T-cell (primary cell): ENCODE data around the gene VSIG2. TPM values are rescaled to one million over a fixed set of nuclear protein-coding genes. Genes with fewer than 3 reads are reported as not detected.

Experiments used
- ATAC-seq, 4 experiments: fragments of 200-7000 bp in 3 of 4; fragments of 150-1000 bp in 1 of 4; cut with Tn5 transposase; replicated peaks in 1 of 4; 1 replicate in 3 of 4; 2 replicates in 1 of 4; pipeline ENCODE4 v1.10.0; 2021; ENCODE audit warnings: moderate library complexity in 3 of 4, mild to moderate bottlenecking in 2 of 4, moderate number of reproducible peaks in 1 of 4
- CTCF ChIA-PET, 2 donors: fragments of 300-600 bp; sonication (Branson Sonifier 250); formaldehyde crosslinking; loops; one replicate each; lab custom pipeline; 2022; ENCODE audit warnings: antibody characterized with exemption in 2 of 2; lab: Charles Lee
- POLR2A ChIA-PET, 2 donors: fragments of 300-600 bp; sonication (Branson Sonifier 250); formaldehyde crosslinking; loops; one replicate each; lab custom pipeline; 2022; ENCODE audit warnings: antibody characterized with exemption in 2 of 2; lab: Charles Lee
- DNase-seq, 35 experiments: peaks; one replicate each; pipeline versions ENCODE4 v3.0.0 to v3.0.0-alpha.2; 2013 to 2023
- H3K27ac ChIP-seq: one replicate; pipeline ENCODE4 v1.5.1; 2013; ENCODE audit warnings: low read length
- H3K27me3 ChIP-seq, 2 experiments: replicated peaks in 1 of 2; 1 replicate in 1 of 2; 2 replicates in 1 of 2; pipeline versions ENCODE4 v1.6.1 to v1.7.0; 2013; ENCODE audit warnings: low read length in 1 of 2, mixed read lengths in 1 of 2; ENCODE audit not compliant: control insufficient read depth in 2 of 2, insufficient read depth in 2 of 2; ENCODE audit errors: extremely low read depth in 1 of 2
- H3K36me3 ChIP-seq, 2 donors: 1 replicate in 1 of 2; 2 replicates in 1 of 2; pipeline versions ENCODE4 v1.6.1 to v1.7.0; 2013; ENCODE audit warnings: low read length in 1 of 2; ENCODE audit not compliant: control insufficient read depth in 2 of 2, insufficient read depth in 1 of 2; ENCODE audit errors: extremely low read depth in 1 of 2
- H3K4me1 ChIP-seq, 2 experiments: 1 replicate in 1 of 2; 2 replicates in 1 of 2; pipeline versions ENCODE4 v1.6.1 to v1.7.0; 2013; ENCODE audit warnings: low read length in 2 of 2, mixed read lengths in 1 of 2; ENCODE audit not compliant: insufficient read depth in 2 of 2, control insufficient read depth in 1 of 2; ENCODE audit errors: extremely low read depth in 1 of 2
- H3K4me3 ChIP-seq, 2 donors: 1 replicate in 1 of 2; 2 replicates in 1 of 2; pipeline versions ENCODE4 v1.5.1 to v1.7.0; 2013; ENCODE audit warnings: mild to moderate bottlenecking in 2 of 2, low read length in 1 of 2, moderate library complexity in 1 of 2; ENCODE audit not compliant: control insufficient read depth in 1 of 2; ENCODE audit errors: extremely low read depth in 1 of 2
- H3K9me3 ChIP-seq: 2 replicates; pipeline ENCODE4 v1.7.0; 2013
- H3K27ac Mint-ChIP-seq, 2 donors: one replicate each; pipeline ENCODE4 v1.8.0; 2020 to 2021; ENCODE audit warnings: mild to moderate bottlenecking in 2 of 2, mixed read lengths in 2 of 2
- H3K27me3 Mint-ChIP-seq, 2 donors: one replicate each; pipeline ENCODE4 v1.8.0; 2021 to 2022; ENCODE audit warnings: mixed read lengths in 2 of 2
- H3K36me3 Mint-ChIP-seq: one replicate; pipeline ENCODE4 v1.8.0; 2021; ENCODE audit warnings: mixed read lengths
- H3K4me1 Mint-ChIP-seq, 3 donors: one replicate each; pipeline ENCODE4 v1.8.0; 2020 to 2022; ENCODE audit warnings: mixed read lengths in 3 of 3, mild to moderate bottlenecking in 1 of 3
- H3K4me3 Mint-ChIP-seq, 3 donors: one replicate each; pipeline ENCODE4 v1.8.0; 2020 to 2022; ENCODE audit warnings: mild to moderate bottlenecking in 3 of 3, mixed read lengths in 3 of 3, moderate library complexity in 3 of 3
- H3K9me3 Mint-ChIP-seq, 3 donors: one replicate each; pipeline ENCODE4 v1.8.0; 2020 to 2022; ENCODE audit warnings: mixed read lengths in 3 of 3
- WGBS: methylation state at CpG from one replicate; pipeline ENCODE4 v1.1.5; 2013; ENCODE audit warnings: missing lambda C conversion rate; ENCODE audit not compliant: insufficient coverage; 5-methylcytosine and 5-hydroxymethylcytosine counted together
- total RNA-seq, 35 experiments: library from RNA in 6 of 35; stranded (reverse) in 6 of 35; fragments of 120-200 nt in 1 of 35; gene quantifications; one replicate each; pipeline versions ENCODE4 v1.2.1 to v1.2.4 and lab custom pipeline; 2013 to 2026

The VSIG2 gene
- total RNA-seq, 5 donors from 2014 or later (not counting 1 experiment from before 2014, with no cell fraction given): 0.66 to 1.6 (median 0.98) TPM

- H3K4me3 ChIP-seq: no peak overlapping the region
- WGBS: 100% methylated on average over 1 of the region's 3 CpGs
- no peak overlapping the region for H3K27ac ChIP-seq
- Mint-ChIP-seq H3K4me3 (no peak overlapping the region), H3K9me3 (no peaks in the 10 kb centered on the region), H3K27me3 (no peaks in the 10 kb centered on the region), H3K36me3 (no peaks in the 10 kb centered on the region), H3K27ac (no peak overlapping the region), H3K4me1 (peaks cover 39 to 48% (median 48%) of the 10 kb centered on the region in 3 donors)
- H3K36me3 ChIP-seq: no peaks in the 10 kb centered on the region
- ChIA-PET POLR2A (interaction anchor here (0.5 to 0.6 kb wide), 2 partner anchors 295 to 310 kb away, joined by 3 read pairs; no protein-coding TSS in a partner anchor), CTCF (interaction anchor here in 1 of 2 donors (0.6 kb wide), 1 partner anchor 11 kb away, joined by 3 read pairs; no protein-coding TSS in a partner anchor)
- ATAC-seq (no peak), DNase-seq (no peak)
- no peaks in the 10 kb centered on the region for H3K9me3 ChIP-seq
- H3K27me3 ChIP-seq: no peaks in the 10 kb centered on the region
- H3K4me1 ChIP-seq: peaks cover 11 to 13% of the 10 kb centered on the region in 2 experiments
Observed at GRCh38 chr11:124796312-124796711, 44.3 kb upstream of the VSIG2 start.

DNA sequence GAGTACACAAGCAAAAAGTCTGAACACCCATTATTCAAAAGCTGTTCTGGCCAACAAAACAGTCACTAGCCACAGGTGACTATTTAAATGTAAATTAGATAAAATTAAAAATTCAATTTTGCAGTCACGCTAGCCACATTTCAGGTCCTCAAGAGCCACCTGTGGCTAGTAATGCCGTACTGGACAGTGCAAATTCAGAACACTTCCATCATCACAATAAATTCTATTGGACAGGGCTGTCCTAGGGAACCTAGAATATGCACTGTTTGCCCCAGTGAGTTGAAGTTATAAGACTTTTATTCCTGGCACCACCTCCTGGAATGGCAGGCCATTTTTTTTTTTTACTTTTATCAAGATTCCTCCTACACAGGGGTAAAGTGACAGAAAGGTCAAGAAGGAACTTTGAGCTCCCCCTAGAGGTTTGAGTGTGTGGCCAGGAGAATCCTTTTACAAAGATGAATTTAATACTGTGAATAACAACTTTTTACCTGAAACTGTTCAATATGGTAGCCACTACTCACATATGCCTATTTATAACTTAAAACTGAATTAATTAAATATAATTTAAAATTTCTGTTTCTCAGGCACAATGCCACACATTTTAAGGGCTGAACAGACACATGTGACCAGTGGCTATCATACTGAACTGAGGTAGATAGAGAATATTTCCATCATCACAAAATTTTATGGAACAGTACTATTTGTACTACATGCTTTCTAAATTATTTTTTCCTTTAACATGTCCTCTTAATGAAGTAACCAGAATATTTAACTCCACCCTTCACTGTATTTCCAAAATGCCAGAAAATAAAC lies 41.6 kb upstream of the VSIG2 start:
- WGBS: no CpG with 5 or more reads among the region's 2 CpGs
- peaks cover 0 to 5% of the 10 kb centered on the region in 2 experiments for H3K4me1 ChIP-seq
- H3K36me3 ChIP-seq: no peaks in the 10 kb centered on the region
- H3K27me3 Mint-ChIP-seq: no peaks in the 10 kb centered on the region
- DNase-seq (peak in 5 of 35 experiments; percentile 3 to 68 (median 13)), ATAC-seq (peak in 3 of 4 experiments; percentile 52 to 64 (median 53))
- no peak overlapping the region for H3K4me3 Mint-ChIP-seq
- peaks cover 42 to 50% (median 44%) of the 10 kb centered on the region in 3 donors for H3K4me1 Mint-ChIP-seq
- no peaks in the 10 kb centered on the region for H3K9me3 ChIP-seq
- H3K27me3 ChIP-seq: no peaks in the 10 kb centered on the region
- no peak overlapping the region for H3K4me3 ChIP-seq
- no peaks in the 10 kb centered on the region for H3K36me3 Mint-ChIP-seq
- CTCF ChIA-PET: interaction anchor here (0.5 to 3.1 kb wide), 23 partner anchors 10 to 353 kb away, joined by 3 to 27 read pairs (median 5); partner anchors contain the start of genes SIAE (in 2 of the 2) and SPA17 (in 2 of the 2)
- no peaks in the 10 kb centered on the region for H3K9me3 Mint-ChIP-seq
- POLR2A ChIA-PET: interaction anchor here in 1 of 2 donors (0.7 kb wide), 1 partner anchor 159 kb away, joined by 3 read pairs; no protein-coding TSS in a partner anchor
- no peak overlapping the region for H3K27ac ChIP-seq
- H3K27ac Mint-ChIP-seq: no peak overlapping the region

- 80% methylated on average over 1 of the region's 4 CpGs for WGBS
- Histone ChIP-seq H3K4me1 (peaks cover 0 to 2% of the 10 kb centered on the region in 2 experiments), H3K27ac (no peak overlapping the region), H3K27me3 (no peaks in the 10 kb centered on the region), H3K4me3 (no peak overlapping the region), H3K36me3 (no peaks in the 10 kb centered on the region), H3K9me3 (no peaks in the 10 kb centered on the region)
- no peak overlapping the region for H3K4me3 Mint-ChIP-seq
- ATAC-seq (no peak), DNase-seq (no peak)
- H3K36me3 Mint-ChIP-seq: no peaks in the 10 kb centered on the region
- no peak overlapping the region for H3K27ac Mint-ChIP-seq
- CTCF ChIA-PET: no interaction called here
- no peaks in the 10 kb centered on the region for H3K9me3 Mint-ChIP-seq
- H3K4me1 Mint-ChIP-seq: peaks cover 31 to 45% (median 34%) of the 10 kb centered on the region in 3 donors
- POLR2A ChIA-PET: interaction anchor here in 1 of 2 donors (0.6 kb wide), 1 partner anchor 715 kb away, joined by 3 read pairs; no protein-coding TSS in a partner anchor
- no peaks in the 10 kb centered on the region for H3K27me3 Mint-ChIP-seq
Observed at GRCh38 chr11:124791626-124792341, 39.7 kb upstream of the VSIG2 start.

DNA sequence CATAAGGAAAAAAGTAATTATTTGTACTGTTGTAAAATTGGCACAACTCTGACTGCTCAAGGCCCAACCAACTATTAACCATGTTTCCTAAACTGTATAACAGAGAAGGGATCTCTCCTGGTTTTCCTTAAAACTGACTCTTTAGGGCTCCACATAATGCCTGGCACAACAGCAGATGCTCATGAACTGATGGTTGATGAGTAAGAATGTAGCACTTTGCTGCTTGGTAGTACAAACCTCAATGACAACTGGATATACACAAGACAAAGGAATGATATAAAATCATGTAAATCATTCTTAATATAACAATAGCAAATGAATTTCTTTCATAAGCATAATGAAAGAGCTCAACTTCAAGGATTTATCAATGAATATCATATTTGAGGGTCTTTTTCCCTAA lies 36.5 kb upstream of the VSIG2 start:
- Histone ChIP-seq H3K4me3 (no peak overlapping the region), H3K36me3 (no peaks in the 10 kb centered on the region), H3K9me3 (no peaks in the 10 kb centered on the region), H3K27me3 (no peaks in the 10 kb centered on the region), H3K27ac (no peak overlapping the region), H3K4me1 (peaks cover 0 to 2% of the 10 kb centered on the region in 2 experiments)
- no peaks in the 10 kb centered on the region for H3K9me3 Mint-ChIP-seq
- ATAC-seq: no peak
- H3K36me3 Mint-ChIP-seq: no peaks in the 10 kb centered on the region
- no peak overlapping the region for H3K4me3 Mint-ChIP-seq
- no peaks in the 10 kb centered on the region for H3K27me3 Mint-ChIP-seq
- DNase-seq: no peak
- POLR2A ChIA-PET: no interaction called here
- H3K27ac Mint-ChIP-seq: no peak overlapping the region
- peaks cover 27 to 45% (median 28%) of the 10 kb centered on the region in 3 donors for H3K4me1 Mint-ChIP-seq
- CTCF ChIA-PET: interaction anchor here in 1 of 2 donors (0.5 to 1.5 kb wide), 4 partner anchors 9 to 118 kb away, joined by 3 to 5 read pairs (median 4); no protein-coding TSS in a partner anchor

DNA sequence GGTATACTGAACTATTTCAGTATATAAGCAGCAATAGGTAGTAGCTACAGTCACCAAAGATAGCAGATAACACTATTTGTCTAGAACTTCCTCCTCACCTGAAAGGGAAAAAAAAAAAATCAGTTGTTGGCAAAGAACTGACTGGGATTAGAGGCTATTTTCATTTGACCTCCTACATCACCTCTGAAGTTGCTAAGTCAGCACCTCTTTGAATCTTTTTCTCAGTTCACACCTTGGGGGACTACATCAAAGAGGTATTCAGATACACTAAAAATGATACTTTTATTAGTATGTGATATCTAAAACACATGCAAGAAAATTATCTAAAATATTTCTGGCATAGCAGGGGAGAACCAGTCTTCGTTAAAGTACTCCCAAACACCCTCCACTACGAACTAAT lies 32.0 kb upstream of the VSIG2 start:
- Histone ChIP-seq H3K36me3 (no peaks in the 10 kb centered on the region), H3K27ac (no peak overlapping the region), H3K9me3 (no peaks in the 10 kb centered on the region), H3K27me3 (no peaks in the 10 kb centered on the region), H3K4me1 (no peaks in the 10 kb centered on the region), H3K4me3 (no peak overlapping the region)
- 100% methylated on average over 2 of the region's 2 CpGs for WGBS
- Mint-ChIP-seq H3K9me3 (no peaks in the 10 kb centered on the region), H3K4me3 (no peak overlapping the region), H3K4me1 (peaks cover 0 to 12% (median 6%) of the 10 kb centered on the region in 3 donors), H3K27ac (no peak overlapping the region), H3K27me3 (no peaks in the 10 kb centered on the region), H3K36me3 (no peaks in the 10 kb centered on the region)
- DNase-seq (no peak), ATAC-seq (no peak)
- POLR2A ChIA-PET: no interaction called here
- CTCF ChIA-PET: interaction anchor here (0.7 to 3.4 kb wide), 2 partner anchors 10 to 114 kb away, joined by 4 to 13 read pairs; no protein-coding TSS in a partner anchor

GRCh38 chr11:124783002-124783401 lies 30.9 kb upstream of the VSIG2 start:
- H3K9me3 Mint-ChIP-seq: no peaks in the 10 kb centered on the region
- Histone ChIP-seq H3K4me3 (no peak overlapping the region), H3K9me3 (no peaks in the 10 kb centered on the region), H3K27me3 (no peaks in the 10 kb centered on the region), H3K4me1 (peaks cover 0 to 2% of the 10 kb centered on the region in 2 experiments), H3K27ac (no peak overlapping the region), H3K36me3 (no peaks in the 10 kb centered on the region)
- H3K27ac Mint-ChIP-seq: no peak overlapping the region
- H3K4me3 Mint-ChIP-seq: no peak overlapping the region
- POLR2A ChIA-PET: interaction anchor here in 1 of 2 donors (0.7 kb wide), 1 partner anchor 329 kb away, joined by 3 read pairs; no protein-coding TSS in a partner anchor
- peaks cover 8% of the 10 kb centered on the region for H3K36me3 Mint-ChIP-seq
- no peak for ATAC-seq
- no peaks in the 10 kb centered on the region for H3K27me3 Mint-ChIP-seq
- DNase-seq: no peak
- WGBS: 88% methylated on average over 3 of the region's 4 CpGs
- CTCF ChIA-PET: interaction anchor here (0.6 to 3.4 kb wide), 3 partner anchors 11 to 867 kb away, joined by 3 to 13 read pairs (median 5); no protein-coding TSS in a partner anchor
- H3K4me1 Mint-ChIP-seq: peaks cover 10 to 16% (median 15%) of the 10 kb centered on the region in 3 donors
